Measurements from ENCODE around the gene EFNA2. TPM values are rescaled to one million over a fixed set of nuclear protein-coding genes. Genes with fewer than 3 reads are reported as not detected.

EFNA2 gene
- total RNA-seq, 2 donors from 2014 or later = not detected

GRCh38 chr19:1280636-1281568 is 4.8 kb upstream of the EFNA2 start:
- no peak overlapping the region for H3K4me3 ChIP-seq
- no peak for TF ChIP-seq CTCF (IDR thresholded peaks at IDR 0.05)
- H3K4me1 ChIP-seq = peaks cover 0 to 10% of the 10 kb centered on the region in 2 donors
- H3K9me3 ChIP-seq = no peaks in the 10 kb centered on the region
- H3K27me3 ChIP-seq = peaks cover 0 to 12% of the 10 kb centered on the region in 2 donors
- H3K36me3 ChIP-seq = peaks cover 9% of the 10 kb centered on the region
- DNase-seq (ENCODE audit: low spot score) = no peak
- no peak overlapping the region for H3K27ac ChIP-seq

DNA sequence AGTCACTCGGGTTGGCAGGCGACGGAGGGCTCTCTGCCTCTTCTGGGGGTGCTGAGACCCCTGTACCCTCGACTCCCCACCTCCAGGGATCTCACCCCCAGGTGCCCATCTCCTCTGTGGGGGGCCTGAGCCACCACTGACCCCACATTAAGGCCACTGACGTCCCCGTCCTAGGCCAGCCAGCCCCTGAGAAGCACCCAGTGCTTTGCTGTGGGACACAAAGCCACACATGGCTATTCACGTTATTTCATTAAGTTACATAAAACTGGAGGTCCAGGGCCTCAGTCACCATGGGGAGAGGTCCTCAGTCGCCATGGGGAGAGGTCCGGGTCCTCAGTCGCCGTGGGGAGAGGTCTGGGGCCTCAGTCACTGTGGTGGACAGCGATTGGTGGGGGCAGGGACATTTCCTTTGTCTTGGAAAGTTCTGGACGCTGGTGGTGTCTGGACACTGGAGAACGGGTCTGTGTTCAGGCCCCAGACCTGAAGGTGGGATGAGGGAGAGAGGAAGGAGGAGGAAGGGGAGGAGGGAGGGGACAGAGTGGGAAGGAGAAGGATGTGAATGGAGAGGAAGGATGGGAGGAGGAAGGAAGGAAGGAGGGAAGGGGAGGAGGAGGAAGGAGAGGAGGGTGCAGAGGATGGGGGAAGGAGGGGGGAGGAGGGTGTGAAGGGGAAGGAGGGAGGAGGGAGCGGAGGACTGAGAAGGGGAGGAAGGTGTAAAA is 3.9 kb upstream of the EFNA2 start:
- Histone ChIP-seq H3K9me3 (no peaks in the 10 kb centered on the region), H3K36me3 (peaks cover 9% of the 10 kb centered on the region), H3K4me3 (no peak overlapping the region), H3K27me3 (peaks cover 4 to 16% of the 10 kb centered on the region in 2 donors), H3K4me1 (peaks cover 0 to 2% of the 10 kb centered on the region in 2 donors), H3K27ac (no peak overlapping the region)
- no peak for DNase-seq (ENCODE audit: low spot score)
- TF ChIP-seq CTCF (IDR thresholded peaks at IDR 0.05) = no peak

DNA sequence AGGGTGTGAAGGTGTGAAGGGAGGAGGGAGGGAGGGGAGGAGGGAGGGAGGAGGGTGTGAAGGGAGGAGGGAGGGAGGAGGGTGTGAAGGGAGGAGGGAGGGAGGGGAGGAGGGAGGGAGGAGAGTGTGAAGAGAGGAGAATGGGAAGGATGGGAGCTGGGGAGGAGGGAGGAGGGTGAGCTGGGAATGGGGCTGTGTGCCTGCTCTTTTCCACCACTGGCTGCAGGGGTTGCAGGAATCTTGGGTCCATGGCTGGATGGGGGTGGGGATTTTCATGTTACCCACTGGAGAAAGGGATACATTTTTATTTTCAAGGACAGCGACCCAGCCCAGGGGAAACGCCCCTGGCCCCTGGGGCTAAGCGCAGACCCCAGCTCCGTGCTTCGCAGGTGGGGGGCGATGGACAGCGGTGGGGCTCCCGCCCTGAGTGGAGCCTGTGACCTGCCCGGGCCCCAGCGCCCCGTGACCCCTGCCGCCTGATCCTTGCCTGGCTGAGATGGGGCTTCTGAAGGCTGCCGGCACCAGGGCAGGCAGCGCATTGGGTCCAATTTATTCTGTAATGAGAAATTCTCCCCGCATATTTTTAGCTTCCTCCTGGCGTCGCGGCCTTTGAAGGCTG is 3.0 kb upstream of the EFNA2 start:
- no peak for TF ChIP-seq CTCF (IDR thresholded peaks at IDR 0.05)
- H3K36me3 ChIP-seq = peaks cover 9% of the 10 kb centered on the region
- peaks cover 0 to 6% of the 10 kb centered on the region in 2 donors for H3K4me1 ChIP-seq
- H3K27me3 ChIP-seq = peaks cover 8 to 26% of the 10 kb centered on the region in 2 donors
- H3K4me3 ChIP-seq = no peak overlapping the region
- no peaks in the 10 kb centered on the region for H3K9me3 ChIP-seq
- no peak overlapping the region for H3K27ac ChIP-seq
- no peak for DNase-seq (ENCODE audit: low spot score)

- no peak for DNase-seq (ENCODE audit: low spot score)
- Histone ChIP-seq H3K27me3 (peaks cover 8 to 28% of the 10 kb centered on the region in 2 donors), H3K4me1 (peaks cover 0 to 6% of the 10 kb centered on the region in 2 donors), H3K36me3 (peaks cover 9% of the 10 kb centered on the region), H3K9me3 (no peaks in the 10 kb centered on the region), H3K4me3 (no peak overlapping the region), H3K27ac (no peak overlapping the region)
- no peak for TF ChIP-seq CTCF (IDR thresholded peaks at IDR 0.05)
Observed at GRCh38 chr19:1283207-1283916, 2.3 kb upstream of the EFNA2 start.

DNA sequence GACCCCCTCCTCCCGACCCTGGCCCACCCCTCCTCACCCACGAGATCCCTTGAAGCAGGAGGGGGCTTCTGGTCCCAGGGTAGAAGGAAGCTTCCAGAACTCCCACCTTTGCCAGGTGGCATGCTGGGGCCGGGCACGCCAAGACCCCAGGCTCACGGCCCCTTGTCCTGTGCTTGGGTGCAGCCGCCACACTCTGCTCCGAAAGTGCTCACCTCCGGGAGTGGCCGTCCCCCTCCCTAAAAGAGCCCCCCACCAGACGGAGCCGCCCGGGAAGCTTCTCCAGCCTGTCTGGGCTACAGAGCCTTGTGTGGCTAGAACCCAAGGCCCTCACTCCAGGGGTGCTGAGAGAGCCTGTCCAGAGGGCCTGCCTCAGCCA is 1.8 kb upstream of the EFNA2 start:
- Histone ChIP-seq H3K4me3 (no peak overlapping the region), H3K36me3 (peaks cover 6% of the 10 kb centered on the region), H3K27ac (no peak overlapping the region), H3K4me1 (peaks cover 0 to 6% of the 10 kb centered on the region in 2 donors), H3K27me3 (peaks cover 8 to 28% of the 10 kb centered on the region in 2 donors), H3K9me3 (no peaks in the 10 kb centered on the region)
- no peak for DNase-seq (ENCODE audit: low spot score)
- no peak for TF ChIP-seq CTCF (IDR thresholded peaks at IDR 0.05)

Measured in right atrium auricular region (tissue), 2 donors.